SIG-M5 treated with dmso at 0.1 percent for 504 hours (cell line): ENCODE results near the gene CDCA5.

Experiments
- DNase-seq: peaks from one replicate; lab custom pipeline; 2025; ENCODE audit not compliant: unreplicated experiment; lab: John Stamatoyannopoulos, UW

Gene CDCA5, protein sequence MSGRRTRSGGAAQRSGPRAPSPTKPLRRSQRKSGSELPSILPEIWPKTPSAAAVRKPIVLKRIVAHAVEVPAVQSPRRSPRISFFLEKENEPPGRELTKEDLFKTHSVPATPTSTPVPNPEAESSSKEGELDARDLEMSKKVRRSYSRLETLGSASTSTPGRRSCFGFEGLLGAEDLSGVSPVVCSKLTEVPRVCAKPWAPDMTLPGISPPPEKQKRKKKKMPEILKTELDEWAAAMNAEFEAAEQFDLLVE

GRCh38 chr11:65083834-65084597, at the start of gene CDCA5, which contains the start of gene ZFPL1:
CDCA5 (minus strand) TSS chr11:65084040; CDS start chr11:65083978, 62 bp downstream.
ZFPL1 (plus strand) TSS chr11:65084222; CDS start chr11:65084699, 477 bp downstream.
- DNase-seq: peak; percentile 94

- peak; percentile 75 for DNase-seq
Measured at GRCh38 chr11:65132988-65133700, 49.3 kb upstream of the CDCA5 start.

- DNase-seq: no peak
Measured at GRCh38 chr11:65132238-65132987, 48.6 kb upstream of the CDCA5 start.

- no peak for DNase-seq
Measured at GRCh38 chr11:65131895-65132237, 48.0 kb upstream of the CDCA5 start.

GRCh38 chr11:65131417-65131776, 47.6 kb upstream of the CDCA5 start:
- no peak for DNase-seq

DNA sequence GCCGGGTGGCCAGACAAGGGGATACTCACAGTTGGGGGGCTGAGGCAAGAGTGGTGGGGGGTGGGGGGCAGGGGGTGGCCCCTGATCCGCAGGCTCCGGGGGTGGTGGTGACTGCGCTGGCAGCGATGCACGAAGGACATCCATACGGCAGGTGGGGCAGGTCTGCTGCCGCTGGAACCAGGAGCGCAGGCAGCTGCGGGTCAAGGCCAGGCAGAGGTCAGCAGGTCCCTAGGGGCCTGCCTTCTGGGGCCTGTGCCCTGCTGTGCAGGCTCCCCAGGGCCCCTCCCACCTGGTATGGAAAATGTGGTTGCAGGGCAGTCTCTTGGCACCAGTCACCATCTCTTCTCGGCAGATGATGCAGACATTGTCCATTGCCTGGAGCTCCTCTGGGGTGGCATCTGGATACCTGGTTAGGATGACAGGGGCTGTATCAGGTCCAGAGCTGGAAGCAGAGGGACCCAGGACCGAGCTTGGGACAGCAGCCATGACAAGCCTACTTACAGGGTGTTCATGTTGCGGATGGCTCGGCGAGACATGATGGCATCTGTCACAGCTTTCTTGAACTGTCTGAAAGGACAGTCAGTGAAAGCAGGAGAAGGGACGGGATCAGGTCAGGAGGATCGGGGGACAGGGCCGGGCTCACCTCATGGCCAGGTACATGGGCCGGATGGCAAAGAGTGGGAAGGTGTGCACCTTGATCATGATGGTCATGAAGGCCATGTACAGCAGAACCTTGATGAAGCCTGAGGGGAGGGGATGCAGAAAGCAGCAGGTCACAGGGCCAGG, 47.0 kb upstream of the CDCA5 start:
- no peak for DNase-seq

DNA sequence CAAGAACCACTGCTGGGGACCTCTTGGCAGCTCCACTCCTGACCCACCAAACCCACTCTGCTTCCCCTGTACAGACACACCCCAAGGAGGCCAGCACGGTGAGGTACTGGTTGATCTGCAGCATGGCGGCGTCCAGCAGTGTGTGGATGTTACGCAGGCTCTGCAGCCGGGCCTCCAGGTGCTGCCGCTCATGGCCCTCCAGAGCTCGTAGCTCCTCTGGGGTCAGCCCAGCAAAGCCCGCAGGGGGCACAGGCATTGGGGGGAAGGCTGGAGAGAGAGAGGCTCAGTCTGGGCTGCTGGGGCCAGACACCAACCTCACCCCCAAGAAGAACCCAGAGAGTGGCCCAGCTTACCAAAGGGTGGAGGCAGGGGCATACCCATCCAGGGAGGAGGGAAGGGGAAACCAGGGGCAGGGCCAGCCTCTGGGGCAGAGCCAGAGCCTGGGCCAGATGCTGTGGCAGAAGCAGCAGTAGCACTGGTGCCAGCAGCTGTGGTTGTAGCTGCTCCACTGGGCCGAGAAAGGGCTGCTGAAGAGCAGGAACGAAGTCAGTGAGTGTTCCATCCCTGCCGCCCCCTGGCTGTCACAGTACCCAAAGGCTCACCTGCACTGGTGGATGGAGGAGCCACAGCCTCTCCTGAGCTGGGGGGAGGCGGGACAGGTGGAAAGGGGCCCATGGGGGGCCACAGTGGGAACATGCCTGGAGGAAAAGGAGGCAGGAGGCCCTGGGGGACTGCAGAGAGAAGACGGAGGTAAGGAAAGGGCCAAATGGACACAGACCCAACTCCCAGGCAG, 46.0 kb upstream of the CDCA5 start:
- no peak for DNase-seq

DNA sequence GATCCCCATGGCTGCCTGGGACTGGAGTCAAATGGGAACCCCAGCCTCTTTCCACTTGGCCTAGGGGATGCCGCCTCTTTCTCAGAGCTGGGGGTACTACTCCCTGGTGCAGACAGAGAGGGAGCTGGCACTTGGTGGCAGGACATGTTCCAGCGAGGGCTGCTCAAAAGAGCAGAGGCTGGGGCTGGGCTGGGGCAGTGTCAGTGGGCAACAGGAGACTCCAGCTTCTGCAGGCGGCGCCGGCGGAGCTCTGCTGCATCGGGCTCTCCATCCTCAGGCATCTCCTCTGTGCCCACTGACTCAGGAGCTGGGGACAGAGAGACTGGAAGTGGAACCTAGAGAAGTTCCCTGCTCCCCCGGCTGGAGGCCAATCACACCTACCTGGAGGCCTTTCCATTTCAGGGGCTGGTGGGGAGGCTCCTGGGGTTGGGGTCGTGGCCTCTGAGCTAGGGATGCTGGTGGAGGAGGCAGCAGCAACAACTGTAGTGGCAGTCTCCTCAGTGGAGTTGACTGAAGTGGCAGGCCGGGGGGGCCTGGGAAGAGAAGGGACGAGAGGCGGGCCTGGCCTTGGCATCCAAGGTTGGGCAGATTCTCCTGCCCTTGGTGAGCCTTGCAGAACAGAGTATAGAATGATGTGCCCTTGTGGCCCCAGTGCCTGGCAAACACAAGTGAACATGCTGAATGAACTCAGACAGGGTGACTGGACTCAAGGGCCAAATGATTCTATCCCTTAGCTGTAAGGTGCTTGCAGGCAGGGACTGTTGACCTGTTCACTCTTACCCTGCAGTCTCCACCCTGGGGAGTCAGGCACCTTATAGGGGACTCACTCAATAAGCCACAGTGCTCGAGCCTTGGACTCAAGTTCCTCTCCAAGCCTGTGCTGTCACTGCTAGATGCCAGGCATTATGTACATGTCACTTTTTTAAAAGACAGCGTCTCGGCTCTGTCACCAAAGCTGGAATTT, 44.6 kb upstream of the CDCA5 start:
- DNase-seq: no peak

GRCh38 chr11:65127473-65128181, 43.8 kb upstream of the CDCA5 start:
- no peak for DNase-seq

DNA sequence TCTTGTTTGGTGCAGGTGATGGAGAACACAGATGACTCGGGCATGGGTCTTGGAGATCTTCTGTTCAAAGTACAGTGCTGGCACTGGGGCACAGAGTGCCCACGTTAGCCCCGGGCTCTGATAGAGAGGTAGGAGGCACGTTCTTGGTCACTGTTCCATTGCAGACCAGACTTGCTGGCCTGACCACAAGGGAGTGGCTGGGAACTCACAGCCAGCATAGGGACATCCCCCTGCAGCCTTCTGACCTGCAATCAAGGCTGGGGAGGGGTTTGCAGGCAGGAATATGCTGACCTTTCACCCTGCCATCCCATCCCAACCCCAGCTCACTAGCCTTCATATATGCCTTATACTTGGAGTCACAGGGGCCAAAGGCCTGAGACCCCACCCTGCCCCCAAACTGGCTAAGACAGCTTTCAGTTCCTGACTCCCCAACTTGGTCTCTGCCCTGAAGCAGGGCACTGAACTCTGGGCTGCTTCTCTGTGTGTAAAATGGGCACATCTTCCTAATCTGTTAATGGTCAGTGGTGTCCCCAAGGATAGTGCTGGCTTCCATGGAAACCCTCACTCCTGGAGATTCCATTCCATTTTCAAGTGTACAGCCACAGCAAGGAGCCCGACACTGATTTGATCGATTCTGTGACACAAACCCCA, 42.9 kb upstream of the CDCA5 start:
- no peak for DNase-seq

GRCh38 chr11:65125197-65126056, 41.6 kb upstream of the CDCA5 start:
- no peak for DNase-seq

DNA sequence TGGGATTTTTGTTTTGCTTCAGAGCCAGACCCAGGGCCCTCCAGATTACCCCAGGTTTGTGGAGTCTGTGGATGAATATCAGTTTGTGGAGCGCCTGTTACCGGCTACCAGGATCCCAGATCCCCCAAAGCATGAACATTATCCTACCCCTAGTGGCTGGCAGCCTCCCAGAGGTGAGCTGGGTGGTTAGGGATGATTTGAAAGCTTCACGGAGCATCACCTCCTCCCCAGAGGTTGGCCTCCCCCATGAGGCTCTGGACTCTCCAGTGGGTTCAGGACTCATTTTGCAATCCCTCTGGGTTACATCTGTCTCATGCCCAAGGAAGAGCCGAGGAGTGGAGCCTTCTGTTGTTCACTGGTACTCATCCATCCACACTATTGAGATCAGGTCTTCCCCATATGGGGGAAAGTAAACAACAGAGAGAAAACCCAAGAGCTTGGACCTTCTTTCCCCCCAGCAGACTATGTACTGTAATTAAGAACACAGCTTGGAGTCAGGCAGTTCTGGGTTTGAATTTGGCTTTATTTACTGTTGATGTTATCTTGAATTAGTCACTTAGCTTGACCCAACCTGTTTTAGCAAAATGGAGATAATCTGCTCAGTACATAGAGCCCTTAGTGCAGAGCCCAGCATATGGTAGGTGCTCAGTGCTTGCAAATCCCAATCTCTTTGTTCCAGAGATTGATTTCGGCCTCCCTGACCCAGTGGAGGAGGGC, 40.8 kb upstream of the CDCA5 start:
- no peak for DNase-seq

DNA sequence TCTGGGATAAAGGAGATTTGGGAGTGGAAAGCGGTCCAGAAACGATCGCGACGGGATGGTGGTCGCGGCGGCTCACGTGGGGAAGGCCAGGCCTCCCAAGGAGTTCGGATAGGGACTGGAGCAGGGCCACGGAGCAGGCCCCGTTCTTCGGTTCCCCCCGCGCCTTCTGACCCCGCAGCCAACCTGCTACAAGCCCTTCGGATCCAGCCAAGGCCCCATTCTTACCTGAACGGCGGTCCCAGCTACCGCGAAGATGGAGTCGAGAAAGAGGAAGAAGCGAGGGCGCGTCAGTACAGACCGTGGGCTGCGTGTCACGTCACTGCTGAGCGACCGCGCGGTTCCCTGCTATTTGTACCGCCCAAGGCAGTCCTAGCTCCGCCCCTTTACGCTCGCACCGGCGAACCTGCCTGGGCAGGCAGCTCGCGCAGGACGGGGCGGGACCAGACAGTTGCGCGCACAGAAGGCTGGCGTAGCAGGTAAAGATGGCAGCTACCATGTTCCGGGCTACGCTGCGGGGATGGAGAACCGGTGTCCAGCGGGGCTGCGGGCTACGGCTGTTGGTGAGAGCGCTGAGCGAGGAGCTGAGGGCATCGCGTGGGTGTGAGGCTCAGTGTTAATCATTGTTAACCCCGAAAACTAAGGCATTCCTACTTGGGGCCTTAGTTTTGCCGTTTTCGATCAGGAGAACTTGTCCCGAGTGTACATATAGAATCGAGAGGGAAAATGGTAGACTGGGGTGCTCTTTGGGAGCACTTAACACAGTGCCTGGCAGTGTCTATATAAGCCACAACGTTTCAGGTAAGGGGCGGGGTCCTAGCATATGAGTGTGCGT, 38.2 kb upstream of the CDCA5 start, which contains the start of the genes FAU and MRPL49:
Gene FAU (minus strand): TSS at position 270 of the 832 bp plus-strand sequence. CDS start 321 bp downstream, outside the sequence.
Gene MRPL49 (plus strand): TSS at position 457 of the 832 bp plus-strand sequence. CDS start 26 bp downstream, at position 483.
- peak; percentile 98 for DNase-seq

- DNase-seq: no peak
Measured at GRCh38 chr11:65121447-65121864, 37.6 kb upstream of the CDCA5 start.

DNA sequence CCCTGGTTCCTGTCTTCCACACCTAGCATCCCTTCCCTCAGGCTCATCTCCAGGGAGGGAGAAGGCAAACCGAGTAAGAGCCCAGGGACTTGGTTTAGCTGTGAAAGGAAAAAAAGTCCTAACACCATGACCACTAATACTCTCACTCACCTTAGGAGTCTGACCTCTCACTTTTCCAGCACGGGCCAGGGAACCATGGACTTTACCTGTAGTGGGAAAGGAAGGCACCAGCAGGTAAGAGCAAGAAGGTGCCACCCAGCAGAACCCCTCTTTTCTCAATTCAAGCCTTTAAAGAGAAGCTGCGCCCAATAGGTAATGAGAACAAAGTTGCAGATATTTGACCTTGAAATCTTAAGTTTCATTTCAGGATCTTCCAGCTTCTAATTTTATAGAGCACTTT, 37.0 kb upstream of the CDCA5 start:
- no peak for DNase-seq
